Stimulated activated CD8-positive, alpha-beta memory T cell treated with anti-CD3 and anti-CD28 coated beads, Interleukin-15, amount 100 ng/mL, for 4 hours (primary cell): Measurements from ENCODE around the gene FAM217A.

ENCODE experiments used
- DNase-seq, 2 donors: peaks; one replicate each; pipeline ENCODE4 v3.0.0-alpha.2; 2020; ENCODE audit warnings: low read depth in 2 of 2

The FAM217A gene

DNA sequence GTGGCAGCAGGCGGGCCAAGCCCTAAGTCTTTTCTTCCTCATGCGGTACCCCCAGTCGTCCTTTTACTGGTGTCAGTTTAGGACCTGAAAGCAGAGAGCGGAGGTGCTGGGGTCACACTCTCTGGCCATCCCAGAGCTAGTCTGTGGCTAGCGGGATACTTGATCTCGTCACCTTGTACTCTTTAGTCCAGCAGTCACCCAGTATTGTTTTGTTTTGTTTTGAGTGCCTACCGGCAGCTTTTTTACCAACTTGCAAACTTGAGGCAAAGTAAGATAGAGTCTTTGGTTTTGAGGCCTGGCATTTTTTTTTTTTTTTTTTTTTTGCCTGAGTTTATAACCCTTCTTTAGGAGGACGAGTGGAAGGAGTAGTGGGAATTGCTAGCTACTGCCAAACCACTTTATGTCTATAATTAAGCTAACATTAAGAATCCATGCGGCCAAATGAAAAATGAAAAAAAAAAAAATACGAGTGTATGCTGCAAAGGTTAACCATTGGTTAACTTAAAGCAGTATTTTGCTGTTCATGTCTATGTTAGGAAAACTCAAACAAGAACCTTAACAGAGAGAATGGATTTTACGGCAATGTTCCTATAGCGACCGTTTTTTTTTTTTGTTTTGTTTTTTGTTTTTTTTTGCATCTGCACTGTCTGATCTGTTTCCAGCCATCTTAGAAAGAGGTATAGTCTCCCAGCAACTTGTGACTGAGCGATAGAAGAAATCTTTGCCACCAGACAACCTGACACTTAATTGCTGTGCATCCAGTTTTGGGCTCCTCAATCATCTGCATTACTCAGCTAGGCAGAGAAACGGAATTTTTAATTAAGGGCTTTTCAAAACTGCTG is 56.9 kb downstream of the FAM217A start:
- DNase-seq = no peak

DNA sequence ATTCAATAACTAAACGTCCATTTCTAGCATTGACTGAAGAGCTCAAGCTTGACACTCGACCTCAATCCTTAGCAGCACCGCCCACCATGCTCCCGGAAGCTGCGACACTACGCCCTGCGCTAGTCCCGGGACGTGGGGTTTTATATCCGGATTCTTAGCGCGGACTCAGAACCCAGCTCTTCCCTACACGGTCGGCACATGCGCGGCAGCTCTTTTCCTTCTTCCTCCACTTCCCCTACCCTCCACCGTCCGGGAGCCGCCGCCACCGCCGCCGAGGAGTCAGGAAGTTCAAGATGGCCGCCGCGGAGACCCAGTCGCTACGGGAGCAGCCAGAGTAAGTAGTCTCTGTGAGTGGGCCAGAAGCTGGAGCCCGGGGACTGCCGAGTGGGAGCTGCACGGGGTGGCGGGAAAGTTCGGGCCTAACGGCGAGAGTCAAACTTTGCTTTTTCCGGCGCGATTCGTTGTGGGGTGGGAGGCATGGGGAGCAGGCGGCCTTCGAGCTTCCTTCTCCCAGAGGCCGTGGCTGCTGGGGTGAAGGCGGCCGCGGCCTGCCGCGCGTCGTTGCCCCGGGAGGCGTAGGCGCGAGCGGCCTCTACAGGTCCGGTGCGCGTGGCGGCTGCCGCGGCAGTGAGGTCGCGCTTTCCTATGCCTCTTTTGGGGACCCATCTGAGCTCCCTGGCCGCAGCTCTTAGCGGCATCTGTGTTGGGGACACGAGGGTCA is 57.6 kb downstream of the FAM217A start:
- DNase-seq = peak; percentile 67 to 78

DNA sequence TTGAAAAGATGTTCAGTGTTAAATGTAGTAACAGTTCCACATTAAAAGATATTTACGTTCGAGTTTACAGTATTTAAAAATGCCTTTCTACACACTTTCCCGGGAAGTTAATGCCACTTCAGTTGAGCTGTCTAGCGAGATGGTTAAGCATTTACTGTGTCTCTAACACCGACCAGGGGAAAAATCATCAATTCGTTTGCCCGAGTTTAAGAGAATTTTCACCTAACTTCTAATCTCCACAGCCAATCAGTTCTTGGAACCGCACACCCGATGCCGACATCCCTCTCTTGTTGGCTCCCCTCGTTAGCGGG is 58.2 kb downstream of the FAM217A start:
- no peak for DNase-seq

DNA sequence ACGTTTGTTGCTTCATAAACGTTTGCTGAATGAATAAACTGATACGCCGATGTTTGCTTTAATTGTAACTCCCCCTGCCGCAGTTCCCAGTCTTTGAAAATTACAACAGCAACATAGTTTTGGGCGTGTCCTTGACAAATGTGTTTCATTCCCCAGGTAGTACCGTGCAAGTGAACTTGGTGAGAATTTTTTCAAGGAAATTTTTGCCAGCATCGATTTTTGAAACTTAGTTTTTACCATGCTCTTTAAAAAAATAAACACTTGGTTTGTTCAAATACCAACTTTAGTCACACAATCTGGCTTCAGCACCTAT is 60.1 kb downstream of the FAM217A start:
- DNase-seq = no peak
